SK-N-SH treated with all-trans-retinoic acid at 6 μM for 48 hours (cell line): ENCODE measurements around the gene TP53AIP1.

Source experiments
- ARNTL ChIP-seq: fragments of 450-650 bp; formaldehyde crosslinking; IDR thresholded peaks from 2 replicates; pipeline ENCODE4 v1.5.0; 2020; ENCODE audit warnings: low read depth, mild to moderate bottlenecking, moderate library complexity, borderline replicate concordance
- POU6F1 ChIP-seq: fragments of 250-450 bp; sonication (Bioruptor Pico); IDR thresholded peaks from 2 replicates; pipeline ENCODE4 v1.8.0; 2021; ENCODE audit warnings: low read depth, mild to moderate bottlenecking, moderate library complexity, borderline replicate concordance

- TF ChIP-seq ARNTL (CRISPR knock-in tag) (no peak), POU6F1 (CRISPR knock-in tag) (no peak)
Observed at GRCh38 chr11:128949791-128950454, 7.3 kb upstream of the TP53AIP1 start.
